ENCODE data around the gene MCL1. TPM values are rescaled to one million over a fixed set of nuclear protein-coding genes. Genes with fewer than 3 reads are reported as not detected.
A peak's percentile ranks its signal among the peaks of the same experiment; 100 is the strongest.
"Not testable (repeated sequence)": the region's sequence is repeated elsewhere in the genome, so short reads cannot be mapped to it uniquely, and the experiment has no call there.

Gene MCL1
- total RNA-seq, 1 donor from 2014 or later, result 144 TPM

DNA sequence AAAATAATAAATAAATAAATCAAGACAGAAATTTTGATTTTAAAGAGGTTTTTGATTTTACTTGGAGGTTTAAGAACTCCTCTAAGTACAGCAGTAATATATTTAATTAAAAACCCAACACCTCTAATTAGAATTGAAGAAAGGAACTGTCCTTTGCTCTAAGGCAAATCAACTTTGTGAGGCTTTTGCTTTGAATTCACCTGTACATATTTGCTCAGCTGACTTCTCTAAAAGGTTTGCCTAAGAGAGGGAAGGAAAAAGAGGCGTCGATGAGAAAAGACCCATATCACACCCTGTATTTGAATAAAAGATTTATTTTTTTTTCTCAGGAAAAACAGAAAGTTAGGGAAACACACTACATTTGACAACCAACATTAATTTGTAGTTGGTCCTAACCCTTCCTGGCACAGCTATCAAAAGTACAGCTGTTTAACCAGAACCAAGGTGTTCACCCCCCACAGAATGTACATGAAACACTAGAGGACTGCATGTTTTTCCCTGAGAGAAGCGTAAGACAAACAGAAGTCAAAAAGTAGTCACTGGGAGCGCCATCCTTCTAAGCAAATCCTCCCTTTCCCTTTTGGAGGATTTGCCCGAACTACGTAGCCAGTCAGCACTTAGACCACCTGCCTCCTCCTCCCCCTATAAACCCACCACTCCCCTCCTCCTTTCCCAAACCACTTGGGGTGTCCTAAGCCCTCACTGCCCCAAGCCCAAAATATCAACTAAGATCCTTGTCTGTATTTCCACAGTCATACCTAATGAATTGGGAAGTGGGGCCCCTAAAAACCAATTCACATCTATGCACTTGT is 4.9 kb downstream of the MCL1 start:
- peak overlapping the region; percentile 76 for H3K4me3 ChIP-seq (ENCODE audit: low read depth, low read length)
- TF ChIP-seq, protein P1, sequence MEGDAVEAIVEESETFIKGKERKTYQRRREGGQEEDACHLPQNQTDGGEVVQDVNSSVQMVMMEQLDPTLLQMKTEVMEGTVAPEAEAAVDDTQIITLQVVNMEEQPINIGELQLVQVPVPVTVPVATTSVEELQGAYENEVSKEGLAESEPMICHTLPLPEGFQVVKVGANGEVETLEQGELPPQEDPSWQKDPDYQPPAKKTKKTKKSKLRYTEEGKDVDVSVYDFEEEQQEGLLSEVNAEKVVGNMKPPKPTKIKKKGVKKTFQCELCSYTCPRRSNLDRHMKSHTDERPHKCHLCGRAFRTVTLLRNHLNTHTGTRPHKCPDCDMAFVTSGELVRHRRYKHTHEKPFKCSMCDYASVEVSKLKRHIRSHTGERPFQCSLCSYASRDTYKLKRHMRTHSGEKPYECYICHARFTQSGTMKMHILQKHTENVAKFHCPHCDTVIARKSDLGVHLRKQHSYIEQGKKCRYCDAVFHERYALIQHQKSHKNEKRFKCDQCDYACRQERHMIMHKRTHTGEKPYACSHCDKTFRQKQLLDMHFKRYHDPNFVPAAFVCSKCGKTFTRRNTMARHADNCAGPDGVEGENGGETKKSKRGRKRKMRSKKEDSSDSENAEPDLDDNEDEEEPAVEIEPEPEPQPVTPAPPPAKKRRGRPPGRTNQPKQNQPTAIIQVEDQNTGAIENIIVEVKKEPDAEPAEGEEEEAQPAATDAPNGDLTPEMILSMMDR (conservative IDR thresholded peaks at IDR 0.05; ENCODE audit: low read depth, low read length), result no peak

DNA sequence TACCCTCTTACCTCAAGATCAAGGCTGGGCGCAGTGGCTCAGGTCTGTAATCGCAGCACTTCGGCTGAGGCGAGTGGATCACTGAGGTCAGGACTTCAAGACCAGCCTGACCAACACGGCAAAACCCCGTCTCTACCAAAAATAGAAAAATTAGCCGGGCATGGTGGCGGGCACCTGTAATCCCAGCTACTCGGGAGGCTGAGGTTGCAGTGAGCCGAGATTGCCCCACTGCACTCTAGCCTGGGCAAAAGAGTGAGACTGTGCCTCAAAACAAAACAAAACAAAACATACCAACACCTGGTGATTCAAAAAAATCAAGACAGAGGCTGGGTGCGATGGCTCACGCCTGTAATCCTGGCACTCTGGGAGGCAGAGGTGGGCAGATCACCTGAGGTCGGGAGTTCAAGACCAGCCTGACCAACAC is 5.8 kb downstream of the MCL1 start:
- not testable (repeated sequence) for DNase-seq (ENCODE audit: low read depth)
- peak overlapping the region; percentile 6 for H3K4me3 ChIP-seq (ENCODE audit: low read depth, low read length)

More for the DNA sequence above, 4.9 kb downstream of the MCL1 start:
- DNase-seq (ENCODE audit: low read depth), result no peak

DNA sequence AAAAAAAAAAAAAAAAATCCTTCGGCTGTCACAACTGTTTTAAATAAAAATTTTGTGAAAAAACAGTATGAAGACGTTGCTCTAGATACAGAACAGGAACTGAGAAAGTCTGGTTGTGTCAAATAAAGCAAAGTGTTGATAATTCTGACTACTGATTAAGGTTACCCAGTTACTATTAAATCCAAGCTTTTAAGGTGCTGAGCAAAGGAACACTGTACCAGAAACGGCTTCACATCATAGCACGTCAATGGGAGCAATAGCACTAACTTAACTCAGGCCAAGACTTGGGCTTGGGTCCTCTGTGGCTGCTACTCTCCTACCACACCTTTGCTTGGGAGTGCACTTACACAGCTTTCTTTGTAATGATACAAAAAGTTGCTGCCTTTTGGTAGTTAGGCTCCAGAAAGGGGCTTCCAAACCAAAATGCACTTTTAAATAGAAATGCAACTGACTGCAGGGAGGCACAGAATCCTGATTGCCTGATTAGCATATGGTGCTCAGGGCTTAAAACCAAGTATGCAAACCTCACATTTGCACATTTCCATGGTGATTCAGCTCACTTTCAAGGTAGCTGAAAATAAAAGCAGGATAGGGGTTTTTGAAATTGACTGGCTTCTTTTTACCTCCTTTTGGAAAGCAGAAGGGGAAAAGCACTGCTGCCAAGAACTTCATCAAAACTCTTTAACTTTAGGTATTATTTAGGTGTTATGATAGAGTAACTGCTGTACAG is 6.3 kb downstream of the MCL1 start:
- TF ChIP-seq, protein P1 (conservative IDR thresholded peaks at IDR 0.05; ENCODE audit: low read depth, low read length), result no peak
- H3K4me3 ChIP-seq (ENCODE audit: low read depth, low read length), result peak overlapping the region; percentile 6
- no peak for DNase-seq (ENCODE audit: low read depth)

DNA sequence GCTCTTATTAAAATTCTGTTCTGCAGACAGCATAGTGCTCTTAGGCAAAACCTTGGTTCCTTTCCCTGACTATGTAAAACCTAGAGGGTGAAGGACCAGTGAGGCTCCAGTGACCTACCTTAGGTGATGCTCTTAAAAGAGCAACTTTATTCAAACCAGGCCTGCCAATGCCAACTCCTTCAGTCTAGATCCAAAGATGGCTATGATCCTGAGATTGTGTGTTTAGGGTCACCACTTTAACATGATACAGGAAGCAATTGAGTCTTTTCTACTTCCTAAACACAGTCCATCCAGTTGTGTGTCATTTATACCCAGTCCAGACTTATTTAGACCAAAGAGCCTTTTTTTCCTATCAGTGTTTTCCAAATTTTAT is 10.8 kb downstream of the MCL1 start:
- TF ChIP-seq, protein P1 (conservative IDR thresholded peaks at IDR 0.05; ENCODE audit: low read depth, low read length), result no peak
- DNase-seq (ENCODE audit: low read depth), result no peak
- no peak overlapping the region for H3K4me3 ChIP-seq (ENCODE audit: low read depth, low read length)

DNA sequence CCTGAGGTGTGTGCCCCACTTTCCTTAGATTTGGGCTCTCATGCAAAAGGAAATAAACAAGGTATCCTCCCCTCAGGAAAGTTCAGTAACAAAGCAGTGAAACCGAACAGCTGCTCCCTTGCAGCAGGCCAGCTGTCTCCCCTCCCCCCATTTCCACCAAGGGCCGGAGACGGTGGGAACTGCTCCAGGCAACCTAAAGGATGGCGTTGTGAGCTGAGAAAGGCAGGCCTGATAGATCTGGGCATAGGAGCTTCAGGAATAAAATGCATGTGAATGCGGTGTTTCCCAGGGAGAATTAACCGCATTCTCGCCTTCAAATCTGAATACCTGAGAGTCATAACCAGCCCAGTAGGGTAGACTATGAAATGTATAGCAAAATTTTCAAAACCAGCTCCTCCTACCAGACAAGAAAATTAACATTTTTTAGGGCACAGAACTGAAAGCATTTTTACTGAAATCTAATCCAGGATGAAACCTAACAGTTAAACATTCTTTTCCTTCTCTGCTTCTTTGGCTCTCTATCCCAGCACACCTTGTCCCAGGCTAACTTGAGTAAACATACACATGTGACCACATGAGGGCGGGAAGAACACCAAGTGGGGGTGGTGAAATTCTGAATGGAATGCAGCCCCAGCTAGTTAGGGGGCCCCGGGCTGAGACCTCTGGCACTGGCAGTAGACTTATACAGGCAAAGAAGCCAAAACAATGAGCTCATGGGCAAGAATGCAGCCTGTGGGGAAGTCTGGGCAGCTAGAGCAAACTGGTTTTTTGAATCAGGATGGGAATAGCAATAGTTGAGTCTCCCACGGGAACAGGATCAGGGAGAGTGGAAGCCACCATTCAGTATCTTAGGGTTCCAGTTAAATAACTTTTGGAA is 11.5 kb downstream of the MCL1 start:
- H3K4me3 ChIP-seq (ENCODE audit: low read depth, low read length), result peak overlapping the region; percentile 21
- TF ChIP-seq, protein P1 (conservative IDR thresholded peaks at IDR 0.05; ENCODE audit: low read depth, low read length), result no peak
- DNase-seq (ENCODE audit: low read depth), result peak; percentile 99

DNA sequence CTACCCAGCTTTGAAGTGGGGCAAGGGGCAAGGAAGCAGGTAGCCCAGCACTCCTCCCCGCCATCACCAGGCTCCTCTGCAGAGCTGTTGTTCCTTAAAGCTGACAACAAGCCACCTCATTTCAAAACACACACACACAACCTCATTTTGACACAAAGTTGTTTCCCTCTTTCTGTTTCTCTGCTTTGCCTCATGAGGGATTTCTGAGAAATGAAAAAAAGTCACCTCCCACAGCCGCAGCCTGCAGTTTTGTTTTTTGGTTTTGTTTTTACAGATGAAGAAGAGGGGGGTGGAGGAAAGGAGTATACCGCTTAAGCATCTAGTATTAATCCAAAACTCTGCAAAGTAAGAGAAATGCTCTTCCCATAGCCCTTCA is 12.1 kb downstream of the MCL1 start:
- no peak for DNase-seq (ENCODE audit: low read depth)
- peak overlapping the region; percentile 21 for H3K4me3 ChIP-seq (ENCODE audit: low read depth, low read length)
- TF ChIP-seq, protein P1 (conservative IDR thresholded peaks at IDR 0.05; ENCODE audit: low read depth, low read length), result no peak
